ENCODE measurements around the gene MRPL30. TPM values are rescaled to one million over a fixed set of nuclear protein-coding genes. Genes with fewer than 3 reads are reported as not detected.
"Not testable (repeated sequence)": the region's sequence is repeated elsewhere in the genome, so short reads cannot be mapped to it uniquely, and the experiment has no call there.

MRPL30 gene
- 29.1 and 39.5 TPM in 2 replicates for total RNA-seq (2014; rRNA removed; shearing (Covaris generic))

GRCh38 chr2:99180755-99181623 lies at the start of gene MRPL30, which contains the start of gene MITD1:
TSS of gene MRPL30 (plus strand) at chr2:99181184. CDS start at chr2:99186204, 5,020 bp downstream.
TSS of gene MITD1 (minus strand) at chr2:99181058. CDS start at chr2:99180981, 77 bp downstream.
- DNase-seq (ENCODE audit: low read depth): peak; percentile 94

DNA sequence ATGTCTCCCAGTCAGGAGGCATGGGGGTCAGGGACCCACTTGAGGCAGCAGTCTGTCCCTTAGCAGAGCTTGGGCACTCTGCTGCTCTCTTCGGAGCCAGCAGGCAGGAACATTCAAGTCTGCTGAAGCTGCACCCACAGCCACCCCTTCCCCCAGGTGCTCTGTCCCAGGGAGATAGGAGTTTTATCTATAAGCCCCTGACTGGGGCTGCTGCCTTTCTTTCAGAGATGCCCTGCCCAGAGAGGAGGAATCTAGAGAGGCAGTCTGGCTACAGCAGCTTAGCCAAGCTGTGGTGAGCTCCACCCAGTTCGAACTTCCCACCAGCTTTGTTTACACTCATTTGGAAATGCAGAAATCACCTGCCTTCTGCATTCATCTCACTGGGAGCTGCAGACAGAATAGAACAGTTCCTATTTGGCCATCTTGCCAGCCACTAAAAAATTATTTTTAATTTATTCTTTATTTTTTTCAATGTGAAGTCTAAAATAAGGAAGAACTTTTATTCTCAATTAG lies 45.9 kb upstream of the MRPL30 start:
- DNase-seq (ENCODE audit: low read depth): not testable (repeated sequence)

GRCh38 chr2:99139003-99139402 lies 42.0 kb upstream of the MRPL30 start:
- no peak for DNase-seq (ENCODE audit: low read depth)

- DNase-seq (ENCODE audit: low read depth): peak; percentile 58
Observed at GRCh38 chr2:99140056-99140859, 40.7 kb upstream of the MRPL30 start.

GRCh38 chr2:99140860-99141109 lies 40.2 kb upstream of the MRPL30 start:
- DNase-seq (ENCODE audit: low read depth): no peak

DNA sequence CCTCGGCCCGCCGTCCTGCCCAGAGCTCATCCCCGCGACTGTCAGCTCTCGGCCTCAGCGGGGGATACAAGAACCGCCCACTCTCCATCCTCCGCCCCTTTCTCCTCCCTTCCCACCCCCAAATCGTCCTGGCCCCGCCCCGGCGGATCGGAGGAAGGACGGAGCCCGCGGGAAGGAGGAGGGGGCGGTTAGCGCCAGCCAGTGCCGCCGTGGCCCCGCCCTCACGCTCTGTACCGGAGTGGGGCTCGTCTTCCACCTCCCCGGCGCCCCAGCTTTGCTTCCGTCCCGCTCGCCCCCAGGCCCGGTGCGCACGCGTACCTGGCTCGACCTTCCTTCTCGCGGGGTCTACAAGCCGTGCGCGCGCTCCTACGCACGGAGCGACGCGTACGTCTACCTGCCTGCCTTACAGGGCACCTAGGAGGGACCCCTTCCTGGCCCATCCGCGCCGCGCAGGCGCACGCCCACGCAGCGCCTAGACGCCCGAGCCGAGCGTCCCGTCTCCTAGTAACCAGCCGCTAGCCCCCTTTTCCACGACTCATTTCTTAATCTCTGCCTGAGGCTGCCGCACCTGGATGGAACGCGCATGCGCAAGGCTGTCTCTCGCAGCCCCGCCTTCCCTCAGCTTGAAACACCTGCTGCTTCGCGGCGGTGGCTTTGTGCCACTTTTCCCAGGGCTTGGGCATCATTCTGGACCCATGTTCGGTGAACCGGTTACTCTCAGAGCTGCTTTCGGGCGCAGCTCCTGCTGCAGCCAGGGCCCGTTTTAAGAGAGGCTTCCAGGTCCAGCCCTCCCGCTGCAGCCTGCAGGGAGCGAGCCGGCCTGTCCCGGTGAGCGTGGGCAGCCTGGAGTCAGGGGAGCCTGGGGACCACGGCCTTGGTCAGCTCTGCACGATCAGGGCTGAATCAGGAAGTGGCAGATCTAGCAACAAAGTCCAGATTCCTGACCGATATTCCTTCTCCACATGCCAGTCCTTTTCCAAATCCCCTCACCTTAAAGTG lies 39.6 kb upstream of the MRPL30 start, which contains the start of gene C2orf15:
Gene C2orf15, plus strand, starts transcription at position 598 of the 999 bp plus-strand sequence. CDS start 8,852 bp downstream, outside the sequence.
- DNase-seq (ENCODE audit: low read depth): peak; percentile 88

DNA sequence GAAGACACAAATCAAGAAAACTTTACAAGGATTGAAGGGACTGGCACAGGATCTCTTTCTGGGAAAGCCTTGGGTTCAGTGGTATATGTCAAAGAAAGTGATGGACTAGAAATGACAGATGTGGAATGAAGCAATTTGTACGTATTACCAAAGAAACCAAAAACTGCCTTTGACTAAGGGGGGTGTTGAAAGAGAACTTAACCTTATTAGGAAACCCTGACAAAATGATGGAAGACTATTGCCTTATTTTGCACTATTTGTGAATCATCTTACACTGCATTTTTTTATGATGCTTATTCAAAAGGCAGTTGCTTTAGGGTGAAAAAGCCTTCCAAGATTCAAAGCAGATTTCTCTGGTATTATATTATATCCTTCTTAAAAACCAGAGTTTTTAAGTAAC lies 30.3 kb upstream of the MRPL30 start:
- DNase-seq (ENCODE audit: low read depth): no peak

GRCh38 chr2:99152199-99152895 lies 28.6 kb upstream of the MRPL30 start:
- no peak for DNase-seq (ENCODE audit: low read depth)

- peak; percentile 6 for DNase-seq (ENCODE audit: low read depth)
Observed at GRCh38 chr2:99153921-99154604, 26.9 kb upstream of the MRPL30 start.

DNA sequence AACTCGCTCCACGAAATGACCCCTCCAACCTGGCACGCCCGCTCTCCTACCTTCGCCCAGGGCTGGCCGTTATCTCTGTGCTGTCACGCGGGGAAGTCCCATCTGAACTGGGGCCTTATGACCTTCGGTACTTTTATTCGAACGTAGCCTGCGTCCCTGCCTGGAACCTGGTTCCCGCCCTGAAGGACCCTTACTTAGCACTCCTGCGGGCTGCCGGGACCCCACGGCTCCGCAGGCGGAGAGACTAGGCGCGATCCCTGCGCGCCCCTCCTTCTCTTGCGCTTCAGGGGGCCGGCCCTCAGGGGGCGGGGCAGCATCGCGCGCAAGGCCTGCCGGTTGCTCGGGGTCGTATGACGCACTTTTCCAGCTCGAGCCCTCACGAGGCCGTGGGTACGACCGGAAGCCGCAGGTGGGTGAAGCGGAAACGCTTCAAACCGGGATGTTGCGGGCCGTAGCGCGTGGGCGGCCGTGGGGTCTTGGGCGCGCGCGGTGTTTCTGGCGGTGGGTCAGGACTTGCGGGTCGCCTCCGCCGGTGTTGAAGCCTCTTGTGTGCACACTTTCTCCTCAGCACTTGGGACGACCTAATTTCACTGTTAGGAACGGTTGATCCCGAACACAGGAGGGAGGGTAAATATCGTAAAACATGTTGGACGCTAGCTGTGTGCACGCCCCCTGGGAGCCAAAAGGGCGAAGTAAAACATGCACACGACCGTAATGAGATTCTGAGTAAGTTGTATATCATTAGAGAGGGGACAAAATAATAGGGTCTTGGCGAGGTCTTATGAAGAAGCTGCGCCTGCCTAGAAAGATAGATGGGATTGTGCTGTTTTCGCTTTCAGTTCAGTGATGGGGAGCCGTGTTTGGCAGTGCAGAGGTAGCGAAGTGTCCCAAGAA lies 26.1 kb upstream of the MRPL30 start, which contains the start of the genes LIPT1 and TSGA10:
Gene LIPT1, plus strand, starts transcription at position 325 of the 894 bp plus-strand sequence. CDS start 6,991 bp downstream, outside the sequence.
Gene TSGA10, minus strand, starts transcription at position 300 of the 894 bp plus-strand sequence. CDS start 45,503 bp downstream, outside the sequence.
- peak; percentile 86 for DNase-seq (ENCODE audit: low read depth)

GRCh38 chr2:99156891-99157290 lies 24.1 kb upstream of the MRPL30 start:
- DNase-seq (ENCODE audit: low read depth): no peak

GRCh38 chr2:99158599-99158998 lies 22.4 kb upstream of the MRPL30 start:
- DNase-seq (ENCODE audit: low read depth): no peak

DNA sequence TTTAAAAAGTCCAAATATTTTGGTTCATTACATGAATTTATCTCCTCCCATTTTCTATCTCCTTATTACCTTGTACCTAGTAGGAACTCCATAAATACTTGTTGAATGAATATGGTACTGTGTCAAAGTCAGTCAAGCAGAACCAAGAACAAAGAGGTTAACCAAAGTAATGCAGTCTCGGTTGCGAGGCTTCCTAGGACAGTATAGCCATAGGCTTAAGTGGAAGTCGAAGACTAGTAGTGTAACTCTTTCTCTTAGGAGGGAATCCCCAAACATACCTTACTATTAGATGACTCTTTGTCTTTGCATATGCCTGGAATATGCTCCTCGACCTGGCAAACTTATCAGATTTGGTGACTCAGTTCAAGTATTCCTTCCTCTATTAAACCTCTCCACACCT lies 21.4 kb upstream of the MRPL30 start:
- DNase-seq (ENCODE audit: low read depth): no peak

GRCh38 chr2:99166218-99166617 lies 14.8 kb upstream of the MRPL30 start:
- DNase-seq (ENCODE audit: low read depth): no peak

- no peak for DNase-seq (ENCODE audit: low read depth)
Observed at GRCh38 chr2:99169534-99169933, 11.4 kb upstream of the MRPL30 start.

DNA sequence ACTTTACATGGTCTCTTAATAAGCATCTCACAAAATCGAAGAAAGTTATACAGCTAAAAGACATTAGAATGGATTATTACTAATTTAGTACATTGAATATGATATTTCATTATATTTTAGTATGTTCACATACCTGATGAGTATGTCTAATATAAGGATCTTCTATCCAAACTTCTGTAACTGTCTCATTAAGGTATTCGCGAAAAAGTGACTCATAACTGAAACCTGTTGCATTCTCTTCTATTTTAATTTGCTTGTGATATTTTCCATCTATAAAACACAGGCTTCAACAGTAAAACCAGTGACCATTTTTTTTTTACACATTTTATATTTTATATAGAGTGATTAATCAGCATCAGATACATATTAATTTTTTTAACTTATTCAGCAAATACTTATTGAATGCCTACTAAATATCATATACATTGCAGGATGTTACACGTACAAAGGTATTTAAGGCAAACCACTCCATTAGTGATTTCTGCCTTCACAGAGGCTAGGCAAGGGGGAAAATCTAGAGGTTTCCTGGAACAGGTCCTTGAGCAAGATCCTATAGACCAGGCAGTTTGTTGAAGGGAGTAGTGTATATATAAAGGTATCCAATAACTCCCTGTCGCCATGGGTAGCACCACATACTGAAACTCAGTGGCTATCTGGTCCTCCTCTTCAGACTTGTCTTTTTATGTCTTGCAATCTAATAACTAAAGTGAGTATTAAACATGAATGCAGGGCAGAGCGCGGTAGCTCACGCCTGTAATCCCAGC lies 9.4 kb upstream of the MRPL30 start:
- no peak for DNase-seq (ENCODE audit: low read depth)

DNA sequence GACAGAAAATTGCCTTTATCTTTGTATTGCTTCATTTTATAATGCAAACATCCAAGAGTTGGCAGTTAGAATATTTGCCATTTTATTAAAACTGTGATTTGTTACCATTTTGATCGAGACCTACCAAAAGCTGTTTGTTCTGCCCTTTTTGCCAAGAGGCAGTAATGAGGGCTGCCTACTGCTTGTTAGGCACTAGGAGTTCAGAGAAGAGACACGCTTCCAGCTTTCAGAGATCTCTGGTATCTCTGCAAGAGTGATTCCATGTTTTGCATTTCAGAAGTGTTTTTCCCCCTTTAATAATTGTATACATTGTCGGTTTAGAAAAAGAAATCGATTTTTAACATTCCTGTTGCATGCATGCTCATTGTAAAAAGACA lies 628 bp downstream of the MRPL30 start:
- DNase-seq (ENCODE audit: low read depth): peak; percentile 5

GRCh38 chr2:99183025-99183424 lies 2.0 kb downstream of the MRPL30 start:
- no peak for DNase-seq (ENCODE audit: low read depth)
